Activated gamma-delta T cell treated with Interleukin-2 at 50 U/mL for 16 hours (primary cell): ENCODE results near the gene ZBTB20.

Experiments used
- DNase-seq: peaks from one replicate; pipeline ENCODE4 v3.0.0-alpha.2; 2020

ZBTB20 gene

GRCh38 chr3:114308830-114309229 lies 838.3 kb downstream of the ZBTB20 start:
- peak; percentile 34 for DNase-seq

GRCh38 chr3:114308377-114308776 lies 838.7 kb downstream of the ZBTB20 start:
- DNase-seq: no peak

GRCh38 chr3:114307832-114308231 lies 839.3 kb downstream of the ZBTB20 start:
- DNase-seq: no peak

GRCh38 chr3:114307222-114307830 lies 839.8 kb downstream of the ZBTB20 start:
- no peak for DNase-seq

GRCh38 chr3:114299941-114300624 lies 847.0 kb downstream of the ZBTB20 start:
- no peak for DNase-seq

- peak; percentile 31 for DNase-seq
Observed at GRCh38 chr3:114299421-114299820, 847.7 kb downstream of the ZBTB20 start.

GRCh38 chr3:114295946-114296345 lies 851.1 kb downstream of the ZBTB20 start:
- no peak for DNase-seq

- no peak for DNase-seq
Observed at GRCh38 chr3:114294940-114295480, 852.1 kb downstream of the ZBTB20 start.

- no peak for DNase-seq
Observed at GRCh38 chr3:114293838-114294535, 853.1 kb downstream of the ZBTB20 start, which contains the start of gene TIGIT. TIGIT (plus strand) TSS chr3:114294028; CDS start chr3:114294062, 34 bp downstream.

- DNase-seq: peak; percentile 91
Observed at GRCh38 chr3:114290911-114291901, 855.9 kb downstream of the ZBTB20 start.

- no peak for DNase-seq
Observed at GRCh38 chr3:114286266-114286665, 860.8 kb downstream of the ZBTB20 start.

- DNase-seq: no peak
Observed at GRCh38 chr3:114285648-114286230, 861.3 kb downstream of the ZBTB20 start.

GRCh38 chr3:114284644-114285043 lies 862.4 kb downstream of the ZBTB20 start:
- no peak for DNase-seq
